ENCODE results near the gene BANF1.
"Not testable (repeated sequence)": the region's sequence is repeated elsewhere in the genome, so short reads cannot be mapped to it uniquely, and the experiment has no call there.

Gene BANF1

GRCh38 chr11:65978391-65979238, 23.7 kb upstream of the BANF1 start:
- no peak for DNase-seq

DNA sequence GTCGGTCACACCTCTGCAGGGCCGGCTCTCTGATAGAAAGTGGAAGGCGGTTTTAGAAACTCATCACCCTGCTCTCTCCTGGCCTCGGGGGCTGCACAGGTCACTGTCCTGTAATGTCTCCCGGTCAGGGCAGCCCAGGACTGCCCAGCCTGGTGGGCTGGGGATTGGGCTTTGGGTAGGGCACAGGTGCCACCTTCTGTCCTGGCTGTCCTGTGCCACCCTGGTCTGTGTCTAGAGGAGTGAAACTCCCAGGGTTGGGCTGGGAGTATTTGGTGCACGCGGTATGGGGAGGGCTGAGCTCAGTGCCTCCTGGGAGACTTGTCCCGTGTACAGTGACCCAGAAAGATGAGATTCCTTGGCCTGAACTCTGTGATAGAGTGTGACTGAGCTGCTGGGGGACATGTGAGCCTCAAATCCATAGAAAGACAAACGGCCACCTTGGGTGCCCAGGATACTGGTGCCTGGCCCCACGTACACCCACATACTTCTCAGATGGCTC, 23.0 kb upstream of the BANF1 start:
- no peak for DNase-seq

DNA sequence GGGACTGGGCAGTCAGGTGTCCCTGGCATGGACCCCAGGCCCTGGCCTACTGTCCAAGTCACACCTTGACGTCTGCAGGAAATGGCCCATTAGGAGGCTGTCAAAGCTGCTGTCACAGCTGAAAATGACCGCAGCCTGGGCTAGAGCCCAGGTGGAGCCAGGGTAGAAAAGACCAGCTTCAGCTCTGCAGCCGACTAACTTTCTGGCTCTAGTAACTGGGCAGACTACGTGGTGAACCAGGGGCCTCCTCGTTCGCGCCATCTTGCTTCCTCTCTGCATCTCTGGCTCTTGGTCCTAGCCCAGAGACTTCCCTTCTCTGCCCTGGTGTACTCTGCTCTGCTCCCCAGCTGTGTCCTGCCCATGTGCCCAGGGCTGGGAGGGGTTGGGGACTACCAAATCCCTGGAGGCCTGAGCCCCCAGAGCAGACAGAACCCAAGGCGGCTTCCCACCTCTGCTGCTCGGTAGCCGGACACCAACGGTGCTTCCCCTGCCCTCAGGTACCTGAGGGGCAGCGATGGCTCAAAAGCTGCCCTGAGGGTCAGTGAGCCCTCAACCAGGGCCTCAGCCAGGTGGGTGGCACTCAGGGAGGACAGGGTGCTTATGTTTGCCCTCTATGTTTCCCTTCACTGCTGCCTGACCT, 21.1 kb upstream of the BANF1 start:
- DNase-seq, result no peak

DNA sequence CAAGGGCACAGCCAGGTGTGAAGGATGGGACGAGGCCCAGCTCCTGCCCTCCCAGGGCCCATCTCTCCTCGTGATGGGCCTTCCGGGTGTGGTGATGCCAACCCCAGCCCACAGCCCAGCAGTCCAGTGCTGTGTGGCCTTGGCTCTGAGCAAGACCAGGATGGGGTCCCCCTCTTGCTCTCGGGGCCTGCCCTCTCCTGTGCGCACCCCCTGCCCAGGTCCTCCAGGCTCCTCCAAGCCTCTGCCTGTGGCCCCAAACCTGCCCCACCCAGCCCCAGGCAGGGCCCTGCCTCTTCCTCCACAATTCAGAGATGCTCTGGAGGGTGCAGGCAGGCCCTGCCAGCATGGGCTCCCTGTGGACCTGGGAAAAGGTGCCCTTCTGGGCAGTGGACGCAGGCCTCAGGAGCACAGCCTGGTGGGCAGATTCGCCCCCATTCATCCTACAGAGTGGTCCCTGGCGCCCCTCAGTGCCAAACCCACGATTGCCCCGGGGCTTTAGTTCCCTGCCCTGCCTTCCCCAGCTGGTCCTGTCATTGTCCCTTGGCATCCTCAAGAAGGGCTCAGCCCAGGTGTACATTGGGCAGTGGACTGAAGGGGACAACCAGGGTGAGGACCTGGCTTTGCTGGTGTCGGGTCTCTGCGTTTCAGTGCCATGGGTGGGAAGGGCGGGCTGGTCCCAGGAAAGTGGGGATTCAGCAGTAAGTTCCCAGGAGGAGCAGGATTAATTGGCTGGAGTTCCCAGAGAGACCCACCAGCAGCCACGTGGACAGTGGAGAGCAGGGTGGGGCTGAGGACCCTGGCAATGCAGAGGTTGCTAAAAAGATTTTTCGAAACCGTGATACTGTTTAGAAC, 20.1 kb upstream of the BANF1 start:
- DNase-seq, result no peak

GRCh38 chr11:65982824-65983588, 19.3 kb upstream of the BANF1 start:
- no peak for DNase-seq

DNA sequence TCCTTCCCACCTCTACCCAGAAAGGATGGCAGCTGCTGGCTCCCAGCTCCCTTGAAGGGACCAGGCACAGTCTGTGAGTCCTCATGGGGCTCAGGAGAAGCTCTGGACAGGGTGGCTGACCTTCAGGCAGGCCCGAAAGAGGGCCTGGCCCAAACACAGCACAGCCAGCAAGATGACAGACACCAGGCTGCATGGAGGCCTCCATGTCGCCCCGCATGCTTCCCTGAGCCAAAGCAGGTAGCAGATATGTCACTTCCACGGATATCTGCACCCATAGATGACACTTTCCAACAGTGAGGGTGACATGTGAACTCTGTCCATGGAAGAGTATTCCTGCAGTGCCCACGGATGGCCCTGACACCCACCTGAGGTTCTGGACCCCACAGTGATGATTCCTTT, 18.7 kb upstream of the BANF1 start:
- DNase-seq, result no peak

GRCh38 chr11:65987336-65987735, 15.0 kb upstream of the BANF1 start:
- no peak for DNase-seq

- DNase-seq, result no peak
Measured at GRCh38 chr11:65988791-65989592, 13.3 kb upstream of the BANF1 start.

GRCh38 chr11:65992056-65992455, 10.2 kb upstream of the BANF1 start:
- DNase-seq, result no peak

DNA sequence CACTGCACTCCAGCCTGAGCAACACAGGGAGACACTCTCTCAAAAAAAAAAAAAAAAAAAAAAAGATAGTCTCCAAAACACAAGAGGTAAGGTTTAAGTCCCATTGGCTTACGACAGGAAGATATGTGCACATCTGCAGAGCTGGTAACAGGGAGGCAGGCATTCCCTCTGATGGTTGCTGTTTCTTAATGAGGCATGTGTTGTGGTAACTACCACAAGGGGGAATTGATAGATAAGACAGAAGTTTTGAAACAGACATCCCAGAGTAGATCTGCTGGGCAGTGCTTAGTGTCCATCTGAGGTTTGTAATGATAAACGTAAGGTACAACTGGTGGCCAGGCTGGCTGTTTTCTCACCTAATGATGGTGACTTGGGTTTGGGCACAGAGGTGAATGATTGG, 5.0 kb upstream of the BANF1 start:
- no peak for DNase-seq

DNA sequence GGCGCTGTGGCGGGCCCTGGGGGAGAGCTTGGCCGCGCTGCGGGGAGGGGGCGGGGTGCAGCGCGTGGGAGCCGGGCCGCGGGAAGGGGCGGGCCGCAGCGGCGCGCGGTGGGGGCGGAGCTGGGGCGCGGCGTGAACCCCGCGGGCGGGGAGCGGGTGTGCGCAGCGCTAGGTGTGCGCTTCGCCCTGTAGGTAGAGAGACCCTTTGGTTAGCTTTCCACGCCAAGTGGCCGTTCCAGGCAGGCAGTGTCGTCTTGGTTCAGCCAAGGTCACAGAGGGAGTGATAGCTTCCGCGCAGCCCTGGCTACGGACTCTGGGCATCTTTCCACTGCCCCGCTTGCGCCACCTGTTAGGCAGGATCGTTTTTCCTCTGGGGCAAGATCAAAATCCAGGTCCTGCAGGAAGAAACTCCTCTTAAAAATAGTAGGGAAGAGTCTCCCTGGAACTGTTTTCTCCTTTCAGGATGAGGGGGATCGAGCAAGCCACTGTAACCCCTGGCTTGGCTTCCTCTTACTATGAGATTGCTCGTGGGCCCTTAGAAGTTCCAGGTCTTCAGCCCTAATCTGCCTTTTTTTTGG, 434 bp downstream of the BANF1 start:
- DNase-seq, result no peak

- no peak for DNase-seq
Measured at GRCh38 chr11:66003291-66003690, 988 bp downstream of the BANF1 start.

DNA sequence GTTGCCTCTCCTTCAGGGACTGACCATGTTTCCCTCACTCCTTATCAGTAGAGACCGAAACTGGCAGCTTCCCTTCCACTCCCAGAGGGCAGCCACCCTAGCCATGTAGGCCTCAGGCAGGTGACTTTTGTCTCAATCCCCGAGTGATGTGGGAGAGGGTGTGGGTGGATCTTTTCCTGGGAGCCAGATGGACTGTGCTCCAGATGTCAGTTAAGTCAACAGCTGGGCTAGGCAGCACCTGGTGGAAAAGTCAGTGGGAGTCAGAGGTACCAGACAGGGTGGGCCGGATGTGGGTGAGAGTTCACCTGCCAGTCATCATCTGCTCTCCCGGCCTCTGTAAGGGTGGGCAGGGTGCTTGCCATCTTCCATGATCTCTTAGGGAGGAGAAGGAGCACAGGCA, 1.9 kb downstream of the BANF1 start:
- no peak for DNase-seq

DNA sequence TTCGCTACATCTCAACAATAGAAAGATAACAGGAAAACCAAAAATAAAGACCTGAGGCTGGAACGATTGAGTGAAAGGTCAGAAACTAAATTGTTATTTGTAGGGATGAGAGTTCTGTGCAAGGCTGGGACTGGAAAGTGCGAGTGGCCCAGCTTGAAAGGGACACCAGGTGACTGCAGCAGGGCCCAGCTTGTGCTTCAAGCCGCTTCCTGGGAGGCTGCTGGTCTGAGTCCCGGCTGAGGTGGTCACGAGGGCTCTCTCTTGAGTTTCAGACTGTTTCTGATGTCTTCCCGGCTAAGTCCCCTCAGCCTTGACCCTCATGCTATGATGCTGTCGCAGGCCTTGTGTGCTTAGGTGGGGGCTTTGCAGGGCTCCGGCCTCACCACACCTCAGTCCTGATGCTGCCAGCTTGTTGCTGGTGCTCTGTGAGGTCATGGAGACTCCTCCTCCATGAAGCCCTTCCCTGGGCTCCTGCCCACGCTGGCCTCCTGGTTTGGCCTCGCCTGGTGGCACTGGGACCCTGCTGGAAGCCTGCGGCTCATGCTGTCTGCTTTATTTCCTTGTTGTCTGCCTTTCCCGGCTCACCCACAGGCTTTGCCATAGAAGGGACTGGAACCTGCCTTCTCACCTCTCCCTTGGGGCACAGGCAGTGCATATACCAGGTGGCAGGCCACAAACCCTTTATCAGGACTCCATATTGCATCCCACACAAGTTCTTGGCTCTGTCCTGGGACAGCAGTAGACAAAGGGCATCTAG, 4.0 kb downstream of the BANF1 start:
- DNase-seq, result no peak

DNA sequence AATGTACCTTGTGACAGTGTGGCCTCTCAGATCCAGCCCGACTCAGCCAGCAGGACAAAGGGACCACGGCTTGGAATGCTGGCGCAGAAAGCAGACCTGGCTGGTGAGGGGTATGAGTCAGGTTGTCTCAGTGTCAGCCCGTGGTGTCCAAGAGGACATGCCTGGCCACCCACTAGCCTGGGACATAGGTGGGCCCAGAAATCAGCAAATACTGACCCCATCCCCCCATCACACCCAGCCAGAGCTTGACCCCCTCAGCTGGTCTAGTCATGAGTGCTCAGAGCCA, 4.5 kb downstream of the BANF1 start:
- DNase-seq, result no peak

DNA sequence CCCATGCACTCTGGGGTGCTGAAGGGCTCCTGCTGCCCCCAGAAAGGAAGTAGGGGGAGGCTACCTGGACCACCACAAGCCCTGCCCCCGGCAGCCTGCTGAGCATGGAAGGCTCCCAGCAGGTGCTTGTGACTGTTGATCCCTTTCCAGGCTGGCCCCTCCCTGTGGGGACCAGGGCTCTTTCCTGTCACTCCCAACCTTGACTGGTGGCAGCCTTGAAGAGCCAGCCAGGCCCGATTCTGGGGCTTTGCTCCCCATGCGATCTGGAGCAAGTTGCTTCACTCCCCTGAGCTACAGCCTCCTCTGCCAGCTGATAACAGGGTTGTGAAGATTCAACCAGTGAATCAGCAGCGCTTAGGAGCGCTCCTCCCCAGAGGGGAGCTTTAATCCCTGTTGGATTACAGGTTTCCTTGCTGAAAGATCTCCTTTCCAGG, 4.9 kb downstream of the BANF1 start:
- no peak for DNase-seq

- no peak for DNase-seq
Measured at GRCh38 chr11:66008095-66008467, 5.8 kb downstream of the BANF1 start.

GRCh38 chr11:66008468-66009101, 6.3 kb downstream of the BANF1 start:
- no peak for DNase-seq

GRCh38 chr11:66010036-66010435, 7.7 kb downstream of the BANF1 start:
- not testable (repeated sequence) for DNase-seq

DNA sequence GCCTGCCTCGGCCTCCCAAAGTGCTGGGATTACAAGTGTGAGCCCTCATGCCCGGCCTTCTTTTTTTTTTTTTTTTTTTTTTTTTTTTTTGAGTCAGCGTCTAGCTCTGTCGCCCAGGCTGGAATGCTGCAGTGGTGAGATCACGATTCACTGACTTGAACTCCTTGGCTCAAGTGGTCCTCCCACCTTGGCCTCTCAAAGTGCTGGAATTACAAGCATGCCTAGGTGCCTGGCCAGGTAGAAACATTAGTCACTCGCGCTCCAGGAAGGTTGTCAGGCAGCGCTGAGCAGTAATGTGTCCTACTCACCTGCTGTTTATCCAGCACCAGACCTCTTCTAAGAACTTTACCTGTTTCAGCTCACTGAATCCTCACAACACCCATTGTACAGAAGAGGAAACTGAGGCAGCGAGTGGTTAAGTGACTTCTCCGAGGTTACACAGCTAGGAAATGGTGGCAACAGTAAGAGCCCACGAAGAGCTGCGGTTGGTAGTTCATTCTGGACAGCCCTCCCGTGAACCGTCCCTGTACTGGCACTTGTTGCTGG, 9.0 kb downstream of the BANF1 start:
- no peak for DNase-seq
